Stimulated activated CD8-positive, alpha-beta memory T cell treated with anti-CD3 and anti-CD28 coated beads, Interleukin-12 subunit alpha, Interleukin-12 subunit beta, amount 100 ng/mL, for 1 hour (primary cell): ENCODE measurements around the gene CYP4F8.
A peak's percentile ranks its signal among the peaks of the same experiment; 100 is the strongest.
"Not testable (repeated sequence)": the region's sequence is repeated elsewhere in the genome, so short reads cannot be mapped to it uniquely, and the experiment has no call there.

Experiments
- DNase-seq: peaks from one replicate; pipeline ENCODE4 v3.0.0-alpha.2; 2020; ENCODE audit warnings: low read depth

CYP4F8 gene

GRCh38 chr19:15614507-15615379 lies at the start of gene CYP4F8:
TSS of gene CYP4F8 (plus strand) at chr19:15615218. CDS start at chr19:15615617, 399 bp downstream.
- no peak for DNase-seq

- no peak for DNase-seq
Measured at GRCh38 chr19:15570420-15570819, 44.6 kb upstream of the CYP4F8 start.

- DNase-seq = no peak
Measured at GRCh38 chr19:15575406-15575805, 39.6 kb upstream of the CYP4F8 start.

GRCh38 chr19:15576526-15577156 lies 38.4 kb upstream of the CYP4F8 start:
- DNase-seq = no peak

- DNase-seq = no peak
Measured at GRCh38 chr19:15577184-15577771, 37.7 kb upstream of the CYP4F8 start.

- no peak for DNase-seq
Measured at GRCh38 chr19:15583346-15583745, 31.7 kb upstream of the CYP4F8 start.

- no peak for DNase-seq
Measured at GRCh38 chr19:15584095-15584494, 30.9 kb upstream of the CYP4F8 start.

GRCh38 chr19:15584541-15585115 lies 30.4 kb upstream of the CYP4F8 start:
- DNase-seq = peak; percentile 77

GRCh38 chr19:15587663-15588062 lies 27.4 kb upstream of the CYP4F8 start:
- DNase-seq = no peak

GRCh38 chr19:15588265-15588664 lies 26.8 kb upstream of the CYP4F8 start:
- DNase-seq = no peak

GRCh38 chr19:15589760-15590451 lies 25.1 kb upstream of the CYP4F8 start:
- no peak for DNase-seq

GRCh38 chr19:15591796-15592195 lies 23.2 kb upstream of the CYP4F8 start:
- no peak for DNase-seq

- DNase-seq = not testable (repeated sequence)
Measured at GRCh38 chr19:15592506-15592905, 22.5 kb upstream of the CYP4F8 start.

- DNase-seq = not testable (repeated sequence)
Measured at GRCh38 chr19:15593766-15594165, 21.3 kb upstream of the CYP4F8 start.

GRCh38 chr19:15595069-15595468 lies 19.9 kb upstream of the CYP4F8 start:
- DNase-seq = no peak

- DNase-seq = not testable (repeated sequence)
Measured at GRCh38 chr19:15607978-15608925, 6.8 kb upstream of the CYP4F8 start.

- DNase-seq = no peak
Measured at GRCh38 chr19:15609261-15609660, 5.8 kb upstream of the CYP4F8 start.

GRCh38 chr19:15612342-15612741 lies 2.7 kb upstream of the CYP4F8 start:
- DNase-seq = no peak

GRCh38 chr19:15613338-15613737 lies 1.7 kb upstream of the CYP4F8 start:
- no peak for DNase-seq

GRCh38 chr19:15615526-15615925 lies 508 bp downstream of the CYP4F8 start:
- DNase-seq = no peak

GRCh38 chr19:15616183-15616582 lies 1.2 kb downstream of the CYP4F8 start:
- DNase-seq = no peak
